Measurements from ENCODE around the gene SYNDIG1. TPM values are rescaled to one million over a fixed set of nuclear protein-coding genes. Genes with fewer than 3 reads are reported as not detected.

SYNDIG1 gene
- total RNA-seq, 6 donors from 2014 or later = 0.30 to 0.37 (median 0.34) TPM; not detected in 3

- no peak for DNase-seq
- TF ChIP-seq POLR2AphosphoS5 (IDR thresholded peaks at IDR 0.05) = no peak
- TF ChIP-seq CTCF (IDR thresholded peaks at IDR 0.05) = no peak
- no peak for TF ChIP-seq POLR2A (IDR thresholded peaks at IDR 0.05)
- TF ChIP-seq EP300 (IDR thresholded peaks at IDR 0.05) = no peak
- Histone ChIP-seq H3K27ac (no peak overlapping the region), H3K27me3 (no peaks in the 10 kb centered on the region), H3K9me3 (peaks cover 3 to 9% (median 6%) of the 10 kb centered on the region in 4 donors), H3K4me3 (no peak overlapping the region), H3K36me3 (no peaks in the 10 kb centered on the region), H3K4me1 (no peaks in the 10 kb centered on the region)
- peak; percentile 14 to 38 for ATAC-seq (ENCODE audit: low FRiP score in 2 of 2)
- WGBS, 2 donors = 79 to 83% methylated on average over 15 to 16 of the region's 16 CpGs
These were observed 215.7 kb downstream of the SYNDIG1 start for GRCh38 chr20:24684956-24685691.

GRCh38 chr20:24685736-24686135 is 216.3 kb downstream of the SYNDIG1 start:
- Histone ChIP-seq H3K36me3 (no peaks in the 10 kb centered on the region), H3K27ac (no peak overlapping the region), H3K4me1 (no peaks in the 10 kb centered on the region), H3K9me3 (peaks cover 3 to 9% (median 6%) of the 10 kb centered on the region in 4 donors), H3K27me3 (no peaks in the 10 kb centered on the region), H3K4me3 (no peak overlapping the region)
- TF ChIP-seq EP300 (IDR thresholded peaks at IDR 0.05) = no peak
- TF ChIP-seq POLR2AphosphoS5 (IDR thresholded peaks at IDR 0.05) = no peak
- DNase-seq (no peak), ATAC-seq (ENCODE audit: low FRiP score in 2 of 2) (no peak)
- 72 to 76% methylated on average over 4 to 5 of the region's 5 CpGs for WGBS, 2 donors

GRCh38 chr20:24686156-24686555 is 216.7 kb downstream of the SYNDIG1 start:
- ATAC-seq (ENCODE audit: low FRiP score in 2 of 2) (no peak), DNase-seq (no peak)
- H3K4me3 ChIP-seq = no peak overlapping the region
- WGBS, 2 donors = 81 to 92% methylated on average over 7 of the region's 7 CpGs
- no peaks in the 10 kb centered on the region for H3K36me3 ChIP-seq
- no peaks in the 10 kb centered on the region for H3K4me1 ChIP-seq
- no peak overlapping the region for H3K27ac ChIP-seq
- no peak for TF ChIP-seq POLR2AphosphoS5 (IDR thresholded peaks at IDR 0.05)
- no peak for TF ChIP-seq EP300 (IDR thresholded peaks at IDR 0.05)
- no peak for TF ChIP-seq CTCF (IDR thresholded peaks at IDR 0.05)
- TF ChIP-seq POLR2A (IDR thresholded peaks at IDR 0.05) = no peak
- peaks cover 3 to 9% (median 6%) of the 10 kb centered on the region in 4 donors for H3K9me3 ChIP-seq
- H3K27me3 ChIP-seq = no peaks in the 10 kb centered on the region

GRCh38 chr20:24690408-24690807 is 221.0 kb downstream of the SYNDIG1 start:
- H3K27ac ChIP-seq = no peak overlapping the region
- TF ChIP-seq POLR2AphosphoS5 (IDR thresholded peaks at IDR 0.05) = no peak
- TF ChIP-seq POLR2A (IDR thresholded peaks at IDR 0.05) = no peak
- TF ChIP-seq CTCF (IDR thresholded peaks at IDR 0.05) = no peak
- TF ChIP-seq EP300 (IDR thresholded peaks at IDR 0.05) = no peak
- 54 to 88% methylated on average over 1 of the region's 1 CpG for WGBS, 2 donors
- no peaks in the 10 kb centered on the region for H3K27me3 ChIP-seq
- H3K36me3 ChIP-seq = no peaks in the 10 kb centered on the region
- DNase-seq (peak in 1 of 2 donors; percentile 10), ATAC-seq (ENCODE audit: low FRiP score in 2 of 2) (no peak)
- peaks cover 0 to 6% (median 0%) of the 10 kb centered on the region in 4 donors for H3K4me1 ChIP-seq
- peaks cover 3 to 9% (median 6%) of the 10 kb centered on the region in 4 donors for H3K9me3 ChIP-seq
- no peak overlapping the region for H3K4me3 ChIP-seq

GRCh38 chr20:24691901-24692351 is 222.5 kb downstream of the SYNDIG1 start:
- TF ChIP-seq POLR2A (IDR thresholded peaks at IDR 0.05) (no peak), POLR2AphosphoS5 (IDR thresholded peaks at IDR 0.05) (no peak), CTCF (IDR thresholded peaks at IDR 0.05) (no peak), EP300 (IDR thresholded peaks at IDR 0.05) (no peak)
- DNase-seq (peak in 1 of 2 donors; percentile 6), ATAC-seq (ENCODE audit: low FRiP score in 2 of 2) (no peak)
- 87 to 88% methylated on average over 3 to 4 of the region's 4 CpGs for WGBS, 2 donors
- H3K27ac ChIP-seq = no peak overlapping the region
- H3K36me3 ChIP-seq = no peaks in the 10 kb centered on the region
- peaks cover 3 to 9% (median 6%) of the 10 kb centered on the region in 4 donors for H3K9me3 ChIP-seq
- no peak overlapping the region for H3K4me3 ChIP-seq
- H3K27me3 ChIP-seq = no peaks in the 10 kb centered on the region
- H3K4me1 ChIP-seq = peaks cover 0 to 6% (median 0%) of the 10 kb centered on the region in 4 donors
